ENCODE results near the gene CNTN4. TPM values are rescaled to one million over a fixed set of nuclear protein-coding genes. Genes with fewer than 3 reads are reported as not detected.

Gene CNTN4
- total RNA-seq, 1 experiment from 2014 or later, result 5.7 TPM

DNA sequence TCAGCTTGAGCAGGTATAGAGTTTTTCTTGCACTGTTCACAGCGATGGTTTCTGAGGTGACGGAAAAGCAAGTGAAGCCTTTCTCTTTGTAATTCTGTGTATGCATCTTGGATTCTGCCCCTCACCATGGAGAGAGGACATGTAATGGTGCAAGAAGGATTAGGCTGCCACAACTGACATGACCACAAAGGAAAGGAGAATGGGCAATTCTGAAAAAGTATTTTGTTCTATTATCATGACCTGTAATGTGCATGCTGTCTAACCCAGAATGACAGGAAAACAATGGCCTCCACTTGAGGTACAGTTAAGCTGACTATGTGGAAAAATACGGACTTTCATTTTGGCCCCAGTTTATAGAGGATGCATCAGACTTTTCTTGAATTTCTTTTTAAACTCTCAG lies 784.6 kb downstream of the CNTN4 start:
- TF ChIP-seq, protein P1, sequence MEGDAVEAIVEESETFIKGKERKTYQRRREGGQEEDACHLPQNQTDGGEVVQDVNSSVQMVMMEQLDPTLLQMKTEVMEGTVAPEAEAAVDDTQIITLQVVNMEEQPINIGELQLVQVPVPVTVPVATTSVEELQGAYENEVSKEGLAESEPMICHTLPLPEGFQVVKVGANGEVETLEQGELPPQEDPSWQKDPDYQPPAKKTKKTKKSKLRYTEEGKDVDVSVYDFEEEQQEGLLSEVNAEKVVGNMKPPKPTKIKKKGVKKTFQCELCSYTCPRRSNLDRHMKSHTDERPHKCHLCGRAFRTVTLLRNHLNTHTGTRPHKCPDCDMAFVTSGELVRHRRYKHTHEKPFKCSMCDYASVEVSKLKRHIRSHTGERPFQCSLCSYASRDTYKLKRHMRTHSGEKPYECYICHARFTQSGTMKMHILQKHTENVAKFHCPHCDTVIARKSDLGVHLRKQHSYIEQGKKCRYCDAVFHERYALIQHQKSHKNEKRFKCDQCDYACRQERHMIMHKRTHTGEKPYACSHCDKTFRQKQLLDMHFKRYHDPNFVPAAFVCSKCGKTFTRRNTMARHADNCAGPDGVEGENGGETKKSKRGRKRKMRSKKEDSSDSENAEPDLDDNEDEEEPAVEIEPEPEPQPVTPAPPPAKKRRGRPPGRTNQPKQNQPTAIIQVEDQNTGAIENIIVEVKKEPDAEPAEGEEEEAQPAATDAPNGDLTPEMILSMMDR (conservative IDR thresholded peaks at IDR 0.05; ENCODE audit: low read depth, low read length), result no peak
- no peak for TF ChIP-seq EZH2 (IDR thresholded peaks at IDR 0.05; ENCODE audit: borderline replicate concordance, low read depth, low read length, poor library complexity, severe bottlenecking)
- Histone ChIP-seq H3K4me3 (ENCODE audit: low read depth, low read length, poor library complexity, severe bottlenecking) (no peak overlapping the region), H3K27me3 (replicated peaks; ENCODE audit: insufficient read depth, low read depth, low read length, poor library complexity) (no peaks in the 10 kb centered on the region), H3K36me3 (ENCODE audit: insufficient read depth, low read length, poor library complexity, severe bottlenecking) (no peaks in the 10 kb centered on the region), H3K9me3 (ENCODE audit: low read depth, low read length, poor library complexity, severe bottlenecking) (no peaks in the 10 kb centered on the region), H3K4me1 (ENCODE audit: insufficient read depth, low read length, poor library complexity, severe bottlenecking) (peaks cover 5% of the 10 kb centered on the region), H3K27ac (ENCODE audit: low read depth, low read length, poor library complexity, severe bottlenecking) (no peak overlapping the region)
- intact Hi-C loops (cut with micrococcal nuclease; ENCODE audit: unreplicated experiment), result no loop called here
- ChIA-PET POLR2A (ENCODE audit: low non-redundant PET) (no interaction called here), CTCF (no interaction called here)
- no TSS peak for BruUV-seq (replicated peaks)
- no peak for DNase-seq (ENCODE audit: low spot score)

DNA sequence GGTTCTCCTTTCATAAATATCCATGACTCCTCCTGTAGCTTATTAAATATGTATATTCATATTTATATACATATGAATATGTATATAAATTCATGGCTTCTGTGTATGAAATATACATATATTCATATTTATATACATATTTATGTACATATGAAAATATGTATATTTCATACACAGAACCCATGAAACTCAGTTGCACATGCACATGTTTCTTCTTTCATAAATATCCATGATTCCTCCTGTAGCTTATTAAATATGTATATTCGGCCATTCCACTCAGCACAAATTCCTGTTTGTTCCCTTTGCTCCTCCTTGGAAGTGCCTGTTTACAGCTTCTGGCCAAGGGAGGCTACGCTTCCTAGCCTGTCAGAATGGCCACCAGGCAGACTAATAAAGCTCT lies 789.9 kb downstream of the CNTN4 start:
- ChIA-PET POLR2A (ENCODE audit: low non-redundant PET) (no interaction called here), CTCF (no interaction called here)

DNA sequence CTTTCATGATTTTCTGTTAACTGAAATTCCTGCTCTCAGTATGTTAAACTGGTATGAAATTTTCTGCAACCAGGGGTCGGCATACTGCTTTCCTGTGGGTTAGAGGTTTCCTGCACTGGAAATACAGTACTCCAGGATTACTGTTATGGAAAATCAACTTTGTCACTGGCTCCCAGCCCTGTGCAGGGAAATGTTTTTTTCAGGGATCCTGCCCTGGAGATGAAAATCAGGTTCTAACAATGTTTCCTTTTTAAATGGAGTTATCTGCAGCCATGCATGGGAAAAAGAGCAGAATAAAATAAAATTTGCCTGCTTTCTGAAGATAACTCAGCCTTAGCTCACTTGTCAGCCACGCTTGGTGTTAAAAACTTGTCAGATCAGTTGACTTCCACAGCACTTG lies 791.1 kb downstream of the CNTN4 start:
- intact Hi-C loops (cut with micrococcal nuclease; ENCODE audit: unreplicated experiment), result no loop called here
- Histone ChIP-seq H3K36me3 (ENCODE audit: insufficient read depth, low read length, poor library complexity, severe bottlenecking) (no peaks in the 10 kb centered on the region), H3K27me3 (replicated peaks; ENCODE audit: insufficient read depth, low read depth, low read length, poor library complexity) (no peaks in the 10 kb centered on the region), H3K4me3 (ENCODE audit: low read depth, low read length, poor library complexity, severe bottlenecking) (no peak overlapping the region), H3K4me1 (ENCODE audit: insufficient read depth, low read length, poor library complexity, severe bottlenecking) (peaks cover 5% of the 10 kb centered on the region), H3K27ac (ENCODE audit: low read depth, low read length, poor library complexity, severe bottlenecking) (no peak overlapping the region), H3K9me3 (ENCODE audit: low read depth, low read length, poor library complexity, severe bottlenecking) (no peaks in the 10 kb centered on the region)
- no peak for TF ChIP-seq EZH2 (IDR thresholded peaks at IDR 0.05; ENCODE audit: borderline replicate concordance, low read depth, low read length, poor library complexity, severe bottlenecking)
- ChIA-PET POLR2A (ENCODE audit: low non-redundant PET) (no interaction called here), CTCF (no interaction called here)
- no TSS peak for BruUV-seq (replicated peaks)
- no peak for DNase-seq (ENCODE audit: low spot score)

More for the DNA sequence above, 789.9 kb downstream of the CNTN4 start:
- H3K36me3 ChIP-seq (ENCODE audit: insufficient read depth, low read length, poor library complexity, severe bottlenecking), result no peaks in the 10 kb centered on the region
- H3K4me1 ChIP-seq (ENCODE audit: insufficient read depth, low read length, poor library complexity, severe bottlenecking), result peaks cover 5% of the 10 kb centered on the region
- TF ChIP-seq, protein P1 (conservative IDR thresholded peaks at IDR 0.05; ENCODE audit: low read depth, low read length), result no peak
- TF ChIP-seq EZH2 (IDR thresholded peaks at IDR 0.05; ENCODE audit: borderline replicate concordance, low read depth, low read length, poor library complexity, severe bottlenecking), result no peak
- no peaks in the 10 kb centered on the region for H3K9me3 ChIP-seq (ENCODE audit: low read depth, low read length, poor library complexity, severe bottlenecking)
- BruUV-seq (replicated peaks), result no TSS peak
- H3K4me3 ChIP-seq (ENCODE audit: low read depth, low read length, poor library complexity, severe bottlenecking), result no peak overlapping the region
- no peaks in the 10 kb centered on the region for H3K27me3 ChIP-seq (replicated peaks; ENCODE audit: insufficient read depth, low read depth, low read length, poor library complexity)
- no peak for DNase-seq (ENCODE audit: low spot score)
- intact Hi-C loops (cut with micrococcal nuclease; ENCODE audit: unreplicated experiment), result no loop called here
- H3K27ac ChIP-seq (ENCODE audit: low read depth, low read length, poor library complexity, severe bottlenecking), result no peak overlapping the region

DNA sequence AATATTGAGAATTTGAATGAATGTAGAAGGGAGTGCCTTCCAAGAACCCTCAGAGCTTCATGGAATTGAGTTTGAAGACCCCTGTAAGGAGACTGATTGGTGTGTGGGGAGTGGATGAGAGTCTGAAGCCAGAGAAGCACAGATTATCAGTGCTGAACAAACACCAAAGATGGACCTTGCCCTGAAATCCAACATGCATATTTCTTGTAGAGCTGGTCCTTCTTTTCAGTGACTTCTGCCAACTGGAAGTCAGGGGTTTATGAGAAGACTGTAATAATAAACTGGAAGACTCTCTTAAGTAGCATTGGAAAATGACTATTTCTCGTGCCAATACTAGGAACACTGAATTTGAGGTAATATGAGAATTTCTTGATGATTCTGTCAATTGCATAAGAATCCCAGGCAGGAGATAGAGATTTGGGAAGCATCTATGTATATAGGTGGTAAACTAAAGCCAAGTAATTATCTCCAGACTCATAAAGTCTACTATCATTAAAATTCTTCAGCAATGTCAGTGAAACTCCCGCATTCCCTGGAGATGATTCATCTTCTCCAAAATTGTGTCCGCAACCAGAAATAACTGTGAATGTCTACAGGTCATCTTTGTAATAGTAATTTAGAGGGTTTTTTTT lies 797.8 kb downstream of the CNTN4 start:
- H3K9me3 ChIP-seq (ENCODE audit: low read depth, low read length, poor library complexity, severe bottlenecking), result no peaks in the 10 kb centered on the region
- BruUV-seq (replicated peaks), result no TSS peak
- intact Hi-C loops (cut with micrococcal nuclease; ENCODE audit: unreplicated experiment), result no loop called here
- no peak overlapping the region for H3K27ac ChIP-seq (ENCODE audit: low read depth, low read length, poor library complexity, severe bottlenecking)
- TF ChIP-seq EZH2 (IDR thresholded peaks at IDR 0.05; ENCODE audit: borderline replicate concordance, low read depth, low read length, poor library complexity, severe bottlenecking), result no peak
- TF ChIP-seq, protein P1 (conservative IDR thresholded peaks at IDR 0.05; ENCODE audit: low read depth, low read length), result no peak
- no peak for DNase-seq (ENCODE audit: low spot score)
- ChIA-PET POLR2A (ENCODE audit: low non-redundant PET) (no interaction called here), CTCF (no interaction called here)
- H3K4me1 ChIP-seq (ENCODE audit: insufficient read depth, low read length, poor library complexity, severe bottlenecking), result no peaks in the 10 kb centered on the region
- H3K27me3 ChIP-seq (replicated peaks; ENCODE audit: insufficient read depth, low read depth, low read length, poor library complexity), result no peaks in the 10 kb centered on the region
- no peaks in the 10 kb centered on the region for H3K36me3 ChIP-seq (ENCODE audit: insufficient read depth, low read length, poor library complexity, severe bottlenecking)
- H3K4me3 ChIP-seq (ENCODE audit: low read depth, low read length, poor library complexity, severe bottlenecking), result no peak overlapping the region

Data from A673 (cell line).